ENCODE measurements around the gene CENPP. TPM values are rescaled to one million over a fixed set of nuclear protein-coding genes. Genes with fewer than 3 reads are reported as not detected.

CENPP gene
- total RNA-seq, 1 experiment from 2014 or later, result 8.3 TPM

- no peaks in the 10 kb centered on the region for H3F3A ChIP-seq (ENCODE audit: low read length, unreplicated experiment)
- H2AFZ ChIP-seq (ENCODE audit: low read length), result no peak overlapping the region
- H3K9me3 ChIP-seq (ENCODE audit: low read length), result no peaks in the 10 kb centered on the region
- ChIA-PET CTCF (no interaction called here), POLR2A (ENCODE audit: unreplicated experiment) (no interaction called here)
- peaks cover 19% of the 10 kb centered on the region for H3K36me3 ChIP-seq (ENCODE audit: low read depth, low read length)
- no peaks in the 10 kb centered on the region for H3K9me2 ChIP-seq (replicated peaks; ENCODE audit: low read length)
- no peak overlapping the region for H3K27ac ChIP-seq (ENCODE audit: low read length)
- BruUV-seq (replicated peaks), result no TSS peak
- no peak overlapping the region for H3K4me2 ChIP-seq (ENCODE audit: low read length)
- intact Hi-C loops (cut with micrococcal nuclease), result loop anchor here (5.0 kb wide), 1 partner anchor 291 kb away; no protein-coding TSS in a partner anchor
- TF ChIP-seq EZH2phosphoT487 (IDR thresholded peaks at IDR 0.05; ENCODE audit: borderline replicate concordance, low read length) (no peak), EZH2 (IDR thresholded peaks at IDR 0.05; ENCODE audit: low read length, unreplicated experiment) (no peak)
- no peak for ATAC-seq
- DNase-seq, result no peak
- no peak overlapping the region for H3K9ac ChIP-seq (ENCODE audit: low read length)
- no peak overlapping the region for H3K4me3 ChIP-seq (ENCODE audit: low read length)
- no peaks in the 10 kb centered on the region for H3K79me2 ChIP-seq (ENCODE audit: low read length)
- no peaks in the 10 kb centered on the region for H3K4me1 ChIP-seq (ENCODE audit: insufficient read depth, low read length)
- no peaks in the 10 kb centered on the region for H4K20me1 ChIP-seq (ENCODE audit: low read length)
- no peaks in the 10 kb centered on the region for H3K27me3 ChIP-seq (ENCODE audit: low read length)
Measured at GRCh38 chr9:92341578-92341977, 15.8 kb downstream of the CENPP start.

DNA sequence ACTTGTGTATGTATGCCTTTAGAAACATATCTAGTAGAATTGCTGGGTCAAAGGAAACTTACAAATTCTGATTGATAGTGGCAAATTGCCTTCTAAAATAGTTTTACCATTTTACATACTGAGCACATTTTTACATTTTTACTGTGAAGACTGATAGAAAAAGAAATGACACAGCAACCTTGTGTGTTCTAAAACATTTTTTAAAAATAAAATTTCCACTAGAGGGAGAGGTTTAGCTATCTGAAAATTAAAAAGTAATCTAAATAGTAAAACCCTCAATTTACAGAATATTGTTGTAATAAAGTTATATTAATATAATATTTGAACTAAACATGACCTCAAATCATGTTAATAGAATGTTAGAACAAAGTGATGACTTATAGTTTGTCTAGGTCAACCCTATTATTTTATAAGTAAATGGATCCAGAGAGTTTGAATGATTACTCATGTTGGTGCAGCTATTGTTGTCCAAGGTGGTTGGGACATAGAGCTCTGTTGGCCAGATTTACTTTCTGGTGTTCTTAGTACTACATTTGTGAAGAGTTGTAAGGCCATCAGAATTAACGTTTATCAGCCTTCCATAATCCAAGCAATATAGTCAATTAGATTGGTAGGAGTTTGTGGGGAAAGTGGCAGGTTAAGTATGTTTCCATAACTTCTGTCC lies 17.2 kb downstream of the CENPP start:
- no peak overlapping the region for H2AFZ ChIP-seq (ENCODE audit: low read length)
- H3K9ac ChIP-seq (ENCODE audit: low read length), result no peak overlapping the region
- CTCF ChIA-PET, result interaction anchor here (0.6 to 1.6 kb wide), 4 partner anchors 9 to 282 kb away, joined by 3 to 8 read pairs (median 6); no protein-coding TSS in a partner anchor
- intact Hi-C loops (cut with micrococcal nuclease), result loop anchor here (1.0 to 5.0 kb wide), 2 partner anchors 97 to 289 kb away; no protein-coding TSS in a partner anchor
- H3K4me2 ChIP-seq (ENCODE audit: low read length), result no peak overlapping the region
- no peak overlapping the region for H3K4me3 ChIP-seq (ENCODE audit: low read length)
- no peak for TF ChIP-seq EZH2phosphoT487 (IDR thresholded peaks at IDR 0.05; ENCODE audit: borderline replicate concordance, low read length)
- TF ChIP-seq CTCF (conservative IDR thresholded peaks at IDR 0.05; ENCODE audit: low read depth, low read length), result no peak; the same call in 1 of the 2 replicates
- no peak for TF ChIP-seq EZH2 (IDR thresholded peaks at IDR 0.05; ENCODE audit: low read length, unreplicated experiment)
- POLR2A ChIA-PET (ENCODE audit: unreplicated experiment), result no interaction called here
- BruUV-seq (replicated peaks), result no TSS peak
- H3K4me1 ChIP-seq (ENCODE audit: insufficient read depth, low read length), result no peaks in the 10 kb centered on the region
- H3K9me3 ChIP-seq (ENCODE audit: low read length), result no peaks in the 10 kb centered on the region
- no peaks in the 10 kb centered on the region for H4K20me1 ChIP-seq (ENCODE audit: low read length)
- no peaks in the 10 kb centered on the region for H3K79me2 ChIP-seq (ENCODE audit: low read length)
- H3K36me3 ChIP-seq (ENCODE audit: low read depth, low read length), result peaks cover 19% of the 10 kb centered on the region
- H3K9me2 ChIP-seq (replicated peaks; ENCODE audit: low read length), result no peaks in the 10 kb centered on the region
- peak; percentile 19 for DNase-seq
- H3F3A ChIP-seq (ENCODE audit: low read length, unreplicated experiment), result no peaks in the 10 kb centered on the region
- H3K27ac ChIP-seq (ENCODE audit: low read length), result no peak overlapping the region
- H3K27me3 ChIP-seq (ENCODE audit: low read length), result no peaks in the 10 kb centered on the region
- ATAC-seq, result peak; percentile 61

- H3K4me3 ChIP-seq (ENCODE audit: low read length), result no peak overlapping the region
- no peaks in the 10 kb centered on the region for H3K9me2 ChIP-seq (replicated peaks; ENCODE audit: low read length)
- no peak overlapping the region for H3K4me2 ChIP-seq (ENCODE audit: low read length)
- TF ChIP-seq EZH2 (IDR thresholded peaks at IDR 0.05; ENCODE audit: low read length, unreplicated experiment), result no peak
- no peak for TF ChIP-seq EZH2phosphoT487 (IDR thresholded peaks at IDR 0.05; ENCODE audit: borderline replicate concordance, low read length)
- TF ChIP-seq CTCF (conservative IDR thresholded peaks at IDR 0.05; ENCODE audit: low read depth, low read length), result no peak
- BruUV-seq (replicated peaks), result no TSS peak
- no peaks in the 10 kb centered on the region for H3K9me3 ChIP-seq (ENCODE audit: low read length)
- no peak overlapping the region for H3K27ac ChIP-seq (ENCODE audit: low read length)
- H3K9ac ChIP-seq (ENCODE audit: low read length), result no peak overlapping the region
- H2AFZ ChIP-seq (ENCODE audit: low read length), result no peak overlapping the region
- intact Hi-C loops (cut with micrococcal nuclease), result no loop called here
- H3K36me3 ChIP-seq (ENCODE audit: low read depth, low read length), result no peaks in the 10 kb centered on the region
- DNase-seq (no peak), ATAC-seq (no peak)
- H4K20me1 ChIP-seq (ENCODE audit: low read length), result no peaks in the 10 kb centered on the region
- H3K4me1 ChIP-seq (ENCODE audit: insufficient read depth, low read length), result no peaks in the 10 kb centered on the region
- H3F3A ChIP-seq (ENCODE audit: low read length, unreplicated experiment), result no peaks in the 10 kb centered on the region
- H3K27me3 ChIP-seq (ENCODE audit: low read length), result no peaks in the 10 kb centered on the region
- no peaks in the 10 kb centered on the region for H3K79me2 ChIP-seq (ENCODE audit: low read length)
- ChIA-PET POLR2A (ENCODE audit: unreplicated experiment) (no interaction called here), CTCF (no interaction called here)
Measured at GRCh38 chr9:92345582-92345981, 19.8 kb downstream of the CENPP start.

Data from PC-3 (cell line).